GM19468 (cell line): ENCODE measurements around the gene UBE2E2.
A peak's percentile ranks its signal among the peaks of the same experiment; 100 is the strongest.
"Not testable (repeated sequence)": the region's sequence is repeated elsewhere in the genome, so short reads cannot be mapped to it uniquely, and the experiment has no call there.

Source experiments
- ATAC-seq: cut with Tn5 transposase; IDR thresholded peaks from one replicate; pipeline ENCODE4 v1.9.1; 2021; ENCODE audit warnings: mild to moderate bottlenecking, moderate library complexity, moderate number of reproducible peaks; ENCODE audit not compliant: unreplicated experiment; ENCODE audit errors: extremely low read depth

The UBE2E2 gene

GRCh38 chr3:23202921-23203707 lies at the start of gene UBE2E2:
TSS of gene UBE2E2 (plus strand) at chr3:23203327.
- ATAC-seq = peak; percentile 37

GRCh38 chr3:23153436-23153835 lies 49.7 kb upstream of the UBE2E2 start:
- no peak for ATAC-seq

- ATAC-seq = no peak
Observed at GRCh38 chr3:23157331-23157730, 45.8 kb upstream of the UBE2E2 start.

GRCh38 chr3:23159929-23160328 lies 43.2 kb upstream of the UBE2E2 start:
- no peak for ATAC-seq

- no peak for ATAC-seq
Observed at GRCh38 chr3:23161308-23161707, 41.8 kb upstream of the UBE2E2 start.

- peak; percentile 64 for ATAC-seq
Observed at GRCh38 chr3:23161896-23162570, 41.1 kb upstream of the UBE2E2 start.

GRCh38 chr3:23162934-23163333 lies 40.2 kb upstream of the UBE2E2 start:
- ATAC-seq = peak; percentile 23

GRCh38 chr3:23164746-23165145 lies 38.4 kb upstream of the UBE2E2 start:
- ATAC-seq = no peak

- ATAC-seq = no peak
Observed at GRCh38 chr3:23165571-23165970, 37.6 kb upstream of the UBE2E2 start.

GRCh38 chr3:23166276-23166675 lies 36.9 kb upstream of the UBE2E2 start:
- ATAC-seq = no peak

GRCh38 chr3:23166845-23167244 lies 36.3 kb upstream of the UBE2E2 start:
- no peak for ATAC-seq

- no peak for ATAC-seq
Observed at GRCh38 chr3:23169551-23169950, 33.6 kb upstream of the UBE2E2 start.

- no peak for ATAC-seq
Observed at GRCh38 chr3:23170291-23170690, 32.8 kb upstream of the UBE2E2 start.

GRCh38 chr3:23172059-23172458 lies 31.1 kb upstream of the UBE2E2 start:
- no peak for ATAC-seq

- no peak for ATAC-seq
Observed at GRCh38 chr3:23174426-23175039, 28.6 kb upstream of the UBE2E2 start.

- ATAC-seq = no peak
Observed at GRCh38 chr3:23175341-23176083, 27.6 kb upstream of the UBE2E2 start.

GRCh38 chr3:23176839-23177238 lies 26.3 kb upstream of the UBE2E2 start:
- not testable (repeated sequence) for ATAC-seq

GRCh38 chr3:23182996-23183513 lies 20.1 kb upstream of the UBE2E2 start:
- no peak for ATAC-seq

- ATAC-seq = no peak
Observed at GRCh38 chr3:23183731-23184130, 19.4 kb upstream of the UBE2E2 start.

- ATAC-seq = no peak
Observed at GRCh38 chr3:23185861-23186260, 17.3 kb upstream of the UBE2E2 start.
